IMR-90 (cell line): ENCODE results near the gene KDM1B. TPM values are rescaled to one million over a fixed set of nuclear protein-coding genes. Genes with fewer than 3 reads are reported as not detected.
A peak's percentile ranks its signal among the peaks of the same experiment; 100 is the strongest.

Experiments used
- ATAC-seq: fragments of 200-7000 bp; cut with Tn5 transposase; 2 replicates; pipeline ENCODE4 v1.9.1; 2020; ENCODE audit warnings: low read depth, mild to moderate bottlenecking, moderate library complexity
- BruUV-seq: library from RNA; stranded (reverse); fragments of 400-500 nt; replicated peaks from 2 replicates; lab custom pipeline; 2021; lab: Mats Ljungman, UMichigan
- CTCF ChIA-PET: fragments of 300-600 bp; formaldehyde crosslinking; extraction: SDS; loops from one replicate; lab custom pipeline; 2021; ENCODE audit warnings: antibody characterized with exemption; lab: Yijun Ruan, JAX
- POLR2A ChIA-PET: fragments of 300-600 bp; sonication (Branson Sonifier 250); formaldehyde crosslinking; loops from one replicate; lab custom pipeline; 2022; ENCODE audit warnings: antibody characterized with exemption; ENCODE audit not compliant: unreplicated experiment; lab: Charles Lee
- DNase-seq: peaks from one replicate; pipeline ENCODE4 v3.0.0; 2013
- H2AFZ ChIP-seq: replicated peaks from 2 replicates; pipeline ENCODE3; 2013; ENCODE audit warnings: low read length, mild to moderate bottlenecking; ENCODE audit not compliant: poor library complexity
- H2AK5ac ChIP-seq: 2 replicates; pipeline ENCODE4 v1.6.1; 2013; ENCODE audit warnings: low read depth, low read length, inconsistent platforms
- H2AK9ac ChIP-seq: replicated peaks from 2 replicates; pipeline ENCODE3; 2013; ENCODE audit warnings: mild to moderate bottlenecking, low read depth, low read length, moderate library complexity; ENCODE audit not compliant: poor library complexity
- H2BK120ac ChIP-seq: 2 replicates; pipeline ENCODE4 v1.6.1; 2013; ENCODE audit warnings: low read depth, low read length, inconsistent platforms
- H2BK15ac ChIP-seq: 3 replicates; pipeline ENCODE4 v1.6.1; 2013; ENCODE audit warnings: low read depth, low read length, inconsistent platforms
- H2BK20ac ChIP-seq: 2 replicates; pipeline ENCODE4 v1.6.1; 2013; ENCODE audit warnings: low read depth, mild to moderate bottlenecking, inconsistent platforms, low read length, moderate library complexity
- H2BK5ac ChIP-seq: 2 replicates; pipeline ENCODE4 v1.6.1; 2013; ENCODE audit warnings: mild to moderate bottlenecking, low read depth, low read length, inconsistent platforms; ENCODE audit not compliant: poor library complexity, severe bottlenecking
- H3K14ac ChIP-seq: replicated peaks from 2 replicates; pipeline ENCODE4 v1.6.1; 2013; ENCODE audit warnings: low read depth, low read length, inconsistent platforms
- H3K18ac ChIP-seq: 2 replicates; pipeline ENCODE4 v1.6.1; 2013; ENCODE audit warnings: low read depth, low read length, control low read depth
- H3K23ac ChIP-seq: 2 replicates; pipeline ENCODE4 v1.6.1; 2013; ENCODE audit warnings: low read depth, low read length, inconsistent platforms
- H3K27ac ChIP-seq: 2 replicates; pipeline ENCODE4 v1.5.1; 2013; ENCODE audit warnings: mild to moderate bottlenecking, control low read depth, low read length; ENCODE audit not compliant: insufficient read depth
- H3K27me3 ChIP-seq: 2 replicates; pipeline ENCODE4 v1.6.1; 2013; ENCODE audit warnings: low read length; ENCODE audit not compliant: control insufficient read depth, insufficient read depth
- H3K36me3 ChIP-seq: 2 replicates; pipeline ENCODE4 v1.6.1; 2013; ENCODE audit warnings: low read length, mixed read lengths; ENCODE audit not compliant: control insufficient read depth, insufficient read depth
- H3K4ac ChIP-seq: 2 replicates; pipeline ENCODE4 v1.6.1; 2013; ENCODE audit warnings: low read depth, low read length, inconsistent platforms
- H3K4me1 ChIP-seq: 2 replicates; pipeline ENCODE4 v1.6.1; 2013; ENCODE audit warnings: low read length, mixed read lengths; ENCODE audit not compliant: control insufficient read depth, insufficient read depth
- H3K4me2 ChIP-seq: 2 replicates; pipeline ENCODE4 v1.6.1; 2013; ENCODE audit warnings: low read depth, mild to moderate bottlenecking, control low read depth, low read length, moderate library complexity
- H3K4me3 ChIP-seq: 2 replicates; pipeline ENCODE4 v1.5.1; 2013; ENCODE audit warnings: low read depth, mild to moderate bottlenecking, control low read depth, low read length, moderate library complexity; ENCODE audit not compliant: insufficient read depth
- H3K56ac ChIP-seq: 2 replicates; pipeline ENCODE4 v1.6.1; 2013; ENCODE audit warnings: low read length, inconsistent platforms; ENCODE audit not compliant: insufficient read depth; ENCODE audit errors: extremely low read depth
- H3K79me1 ChIP-seq, 2 experiments: 2 replicates each; pipeline ENCODE4 v1.6.1; 2013; ENCODE audit warnings: low read length in 2 of 2, inconsistent platforms in 1 of 2, low read depth in 1 of 2
- H3K9ac ChIP-seq: 2 replicates; pipeline ENCODE4 v1.6.1; 2013; ENCODE audit warnings: low read depth, low read length, control low read depth
- H3K9me1 ChIP-seq: 2 replicates; pipeline ENCODE4 v1.6.1; 2013; ENCODE audit warnings: low read length, inconsistent platforms; ENCODE audit not compliant: insufficient read depth
- H3K9me3 ChIP-seq: 2 replicates; pipeline ENCODE4 v1.6.1; 2013; ENCODE audit warnings: low read length; ENCODE audit not compliant: control insufficient read depth, insufficient read depth
- H4K20me1 ChIP-seq: 2 replicates; pipeline ENCODE4 v1.6.1; 2013; ENCODE audit warnings: low read length, inconsistent platforms; ENCODE audit not compliant: insufficient read depth
- H4K5ac ChIP-seq: 2 replicates; pipeline ENCODE4 v1.6.1; 2013; ENCODE audit warnings: mild to moderate bottlenecking, low read depth, low read length, control low read depth
- H4K8ac ChIP-seq, 2 experiments: 2 replicates each; pipeline ENCODE4 v1.6.1; 2013; ENCODE audit warnings: low read depth in 2 of 2, low read length in 2 of 2, control low read depth in 1 of 2, inconsistent platforms in 1 of 2
- H4K91ac ChIP-seq: 2 replicates; pipeline ENCODE4 v1.6.1; 2013; ENCODE audit warnings: low read depth, low read length, inconsistent platforms; ENCODE audit not compliant: insufficient read depth
- BHLHE40 ChIP-seq: fragments of 150-350 bp; IDR thresholded peaks from 2 replicates; pipeline ENCODE4 v1.6.1; 2016; ENCODE audit warnings: mild to moderate bottlenecking, low read depth, low read length
- CEBPB ChIP-seq: IDR thresholded peaks from 2 replicates; pipeline ENCODE4 v1.6.1; 2012; ENCODE audit warnings: low read depth, low read length, improper control_type of control experiment
- CHD1 ChIP-seq: IDR thresholded peaks from 2 replicates; pipeline ENCODE4 v1.6.1; 2012; ENCODE audit warnings: low read depth, low read length, improper control_type of control experiment
- CTCF ChIP-seq: conservative IDR thresholded peaks from 2 replicates; pipeline ENCODE4 v1.5.1; 2012; ENCODE audit warnings: mild to moderate bottlenecking, low read depth, low read length, improper control_type of control experiment
- ELK1 ChIP-seq: fragments of 150-350 bp; IDR thresholded peaks from 2 replicates; pipeline ENCODE4 v1.6.1; 2016; ENCODE audit warnings: low read depth, mild to moderate bottlenecking, low read length, moderate library complexity, borderline replicate concordance
- FOS ChIP-seq: fragments of 150-350 bp; IDR thresholded peaks from 2 replicates; pipeline ENCODE4 v1.6.1; 2016; ENCODE audit warnings: low read depth, low read length
- MAFK ChIP-seq: IDR thresholded peaks from 2 replicates; pipeline ENCODE4 v1.6.1; 2012; ENCODE audit warnings: low read depth, low read length, improper control_type of control experiment
- MAZ ChIP-seq: IDR thresholded peaks from 2 replicates; pipeline ENCODE4 v1.6.1; 2012; ENCODE audit warnings: low read depth, mild to moderate bottlenecking, low read length, improper control_type of control experiment, moderate library complexity, borderline replicate concordance
- MXI1 ChIP-seq: IDR thresholded peaks from 2 replicates; pipeline ENCODE4 v1.6.1; 2012; ENCODE audit warnings: low read depth, mild to moderate bottlenecking, low read length, moderate library complexity, borderline replicate concordance
- POLR2A ChIP-seq: IDR thresholded peaks from 2 replicates; pipeline ENCODE4 v1.6.1; 2012; ENCODE audit warnings: mild to moderate bottlenecking, low read depth, low read length
- RCOR1 ChIP-seq: IDR thresholded peaks from 2 replicates; pipeline ENCODE4 v1.6.1; 2012; ENCODE audit warnings: mild to moderate bottlenecking, low read length, improper control_type of control experiment; ENCODE audit not compliant: insufficient replicate concordance
- SMC3 ChIP-seq: fragments of 150-350 bp; IDR thresholded peaks from 2 replicates; pipeline ENCODE4 v1.6.1; 2016; ENCODE audit warnings: low read depth, mild to moderate bottlenecking, antibody characterized with exemption, low read length, moderate library complexity
- USF2 ChIP-seq: fragments of 150-350 bp; IDR thresholded peaks from 2 replicates; pipeline ENCODE4 v1.6.1; 2017; ENCODE audit warnings: mild to moderate bottlenecking, antibody characterized with exemption, low read length, low read depth
- dilution Hi-C: fragments of 300-500 bp; cut with HindIII; formaldehyde crosslinking; loops from one replicate; pipeline ENCODE4 v1.14.3; 2018; ENCODE audit warnings: low sequenced_read_pairs; ENCODE audit not compliant: unreplicated experiment
- in situ Hi-C: fragments of 300-500 bp; cut with MboI; formaldehyde crosslinking; loops from 3 replicates; pipeline ENCODE4 v1.14.3; 2019; ENCODE audit warnings: low sequenced_read_pairs, inconsistent platforms, mixed read lengths
- intact Hi-C: fragments of 100-400 bp; cut with micrococcal nuclease; formaldehyde crosslinking; loops from 2 replicates; pipeline ENCODE4 v1.10.0; 2022
- polyA plus RNA-seq, 3 experiments: library from polyadenylated mRNA; depleted of rRNA; stranded (reverse); fragments of >200 nt; gene quantifications; 2 replicates each; pipeline ENCODE4 v1.2.3, GENCODE V29; 2012; ENCODE audit warnings: low replicate concordance in 1 of 3
- total RNA-seq: library from RNA; depleted of rRNA; stranded (reverse); fragments of >200 nt; gene quantifications from 2 replicates; pipeline ENCODE4 v1.2.3, GENCODE V29; 2012

Gene KDM1B
- total and polyA plus RNA-seq, 2 of the 4 experiments (the other 2 are of a cell fraction), result 13.2 to 16.7 TPM

GRCh38 chr6:18153311-18153703 is 1.9 kb upstream of the KDM1B start:
- no peak for ATAC-seq
- H3K9me3 ChIP-seq, result no peaks in the 10 kb centered on the region
- peak overlapping the region; percentile 12; the same call in 1 of the 2 replicates for H3K4me2 ChIP-seq
- no peak overlapping the region for H3K18ac ChIP-seq
- no peak overlapping the region for H2BK20ac ChIP-seq
- H4K8ac ChIP-seq, result no peak overlapping the region
- no peak overlapping the region for H2AFZ ChIP-seq
- ChIA-PET POLR2A (no interaction called here), CTCF (interaction anchor here (0.5 kb wide), 1 partner anchor 102 kb away, joined by 3 read pairs; no protein-coding TSS in a partner anchor)
- H2AK5ac ChIP-seq, result no peak overlapping the region
- H3K79me1 ChIP-seq, result peaks cover 10 to 34% of the 10 kb centered on the region in 2 experiments; a peak in 3 of 4 replicates
- no peak overlapping the region for H3K14ac ChIP-seq
- H3K56ac ChIP-seq, result no peak overlapping the region
- TF ChIP-seq MAFK (no peak; the same call in 1 of the 2 replicates), CTCF (no peak), CHD1 (no peak), POLR2A (no peak), FOS (no peak), MAZ (no peak), USF2 (no peak), MXI1 (no peak), ELK1 (no peak), SMC3 (no peak), RCOR1 (no peak), BHLHE40 (no peak), CEBPB (no peak)
- intact Hi-C loops (no loop called here), in situ Hi-C loops (no loop called here), dilution Hi-C loops (no loop called here)
- H4K20me1 ChIP-seq, result no peaks in the 10 kb centered on the region
- no peaks in the 10 kb centered on the region for H3K36me3 ChIP-seq
- no peak overlapping the region for H2AK9ac ChIP-seq
- H3K23ac ChIP-seq, result no peak overlapping the region
- no peak overlapping the region for H2BK15ac ChIP-seq
- H3K4ac ChIP-seq, result no peak overlapping the region
- H2BK120ac ChIP-seq, result no peak overlapping the region
- H3K9ac ChIP-seq, result no peak overlapping the region
- BruUV-seq, result no TSS peak
- peaks cover 3% of the 10 kb centered on the region for H3K4me1 ChIP-seq
- no peak overlapping the region for H4K5ac ChIP-seq
- H2BK5ac ChIP-seq, result peak overlapping the region; percentile 8
- H3K27ac ChIP-seq, result no peak overlapping the region
- no peak overlapping the region for H4K91ac ChIP-seq
- DNase-seq, result no peak
- no peak overlapping the region for H3K4me3 ChIP-seq
- no peaks in the 10 kb centered on the region for H3K27me3 ChIP-seq
- peaks cover 6% of the 10 kb centered on the region for H3K9me1 ChIP-seq
